Vagina (tissue), 2 donors: Measurements from ENCODE around the gene TRIM24.

Experiments used
- POLR2A ChIP-seq, 2 donors: fragments of 450-650 bp; IDR thresholded peaks; one replicate each; pipeline ENCODE4 v1.6.1; 2017; ENCODE audit warnings: antibody characterized with exemption in 2 of 2, mild to moderate bottlenecking in 2 of 2, moderate library complexity in 2 of 2
- POLR2AphosphoS5 ChIP-seq, 2 donors: sonication (generic); formaldehyde crosslinking; IDR thresholded peaks; one replicate each; pipeline ENCODE4 v1.9.0; 2017; ENCODE audit warnings: antibody characterized with exemption in 2 of 2, mild to moderate bottlenecking in 2 of 2, low read depth in 1 of 2; ENCODE audit not compliant: insufficient read depth in 1 of 2
- TF ChIP-seq, protein P1 (sequence below), 3 experiments: fragments of 450-650 bp in 2 of 3; fragments of 200-600 bp in 1 of 3; sonication (generic) in 1 of 3; IDR thresholded peaks; one replicate each; pipeline ENCODE4 v1.5.1; 2017 to 2019; ENCODE audit warnings: antibody characterized with exemption in 3 of 3, mild to moderate bottlenecking in 2 of 3, moderate library complexity in 2 of 3

DNA sequence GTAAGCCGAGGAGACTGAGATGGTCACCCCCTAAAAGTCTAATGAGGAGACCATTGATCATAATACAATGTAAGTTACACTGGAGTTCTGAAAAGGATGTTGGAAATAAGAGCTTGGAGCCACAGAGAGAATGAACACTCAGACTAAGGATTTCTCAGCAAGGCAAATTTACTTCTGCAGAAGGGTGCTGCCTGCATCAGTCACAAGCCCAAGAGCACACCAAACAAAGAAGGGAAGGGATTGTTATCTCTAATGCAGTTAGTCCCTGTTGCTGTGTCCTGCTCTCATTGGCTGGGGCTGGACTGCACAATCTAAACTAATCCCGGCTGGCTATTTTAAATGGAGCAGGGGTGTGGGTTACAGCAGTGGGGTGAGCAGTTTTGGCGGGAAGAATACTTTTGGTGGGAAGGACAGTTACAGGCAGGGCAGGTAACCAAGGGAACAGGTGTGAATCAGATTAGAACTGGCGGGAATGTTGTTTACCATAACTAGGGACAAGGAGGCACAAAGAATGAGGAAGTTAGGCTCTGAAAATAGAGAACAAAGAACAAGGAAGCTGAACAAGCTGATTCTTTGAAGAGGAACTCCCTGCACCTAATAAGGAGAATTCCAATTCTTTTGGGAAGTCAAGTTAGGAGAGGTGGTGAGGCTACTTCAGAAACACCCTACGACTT is 30.3 kb upstream of the TRIM24 start:
- no peak for TF ChIP-seq POLR2A (IDR thresholded peaks at IDR 0.05)
- no peak for TF ChIP-seq POLR2AphosphoS5 (IDR thresholded peaks at IDR 0.05; ENCODE audit: insufficient read depth in 1 of 2, low read depth in 1 of 2)
- TF ChIP-seq, protein P1, sequence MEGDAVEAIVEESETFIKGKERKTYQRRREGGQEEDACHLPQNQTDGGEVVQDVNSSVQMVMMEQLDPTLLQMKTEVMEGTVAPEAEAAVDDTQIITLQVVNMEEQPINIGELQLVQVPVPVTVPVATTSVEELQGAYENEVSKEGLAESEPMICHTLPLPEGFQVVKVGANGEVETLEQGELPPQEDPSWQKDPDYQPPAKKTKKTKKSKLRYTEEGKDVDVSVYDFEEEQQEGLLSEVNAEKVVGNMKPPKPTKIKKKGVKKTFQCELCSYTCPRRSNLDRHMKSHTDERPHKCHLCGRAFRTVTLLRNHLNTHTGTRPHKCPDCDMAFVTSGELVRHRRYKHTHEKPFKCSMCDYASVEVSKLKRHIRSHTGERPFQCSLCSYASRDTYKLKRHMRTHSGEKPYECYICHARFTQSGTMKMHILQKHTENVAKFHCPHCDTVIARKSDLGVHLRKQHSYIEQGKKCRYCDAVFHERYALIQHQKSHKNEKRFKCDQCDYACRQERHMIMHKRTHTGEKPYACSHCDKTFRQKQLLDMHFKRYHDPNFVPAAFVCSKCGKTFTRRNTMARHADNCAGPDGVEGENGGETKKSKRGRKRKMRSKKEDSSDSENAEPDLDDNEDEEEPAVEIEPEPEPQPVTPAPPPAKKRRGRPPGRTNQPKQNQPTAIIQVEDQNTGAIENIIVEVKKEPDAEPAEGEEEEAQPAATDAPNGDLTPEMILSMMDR (IDR thresholded peaks at IDR 0.05) = no peak
